K562 (cell line): ENCODE data around the gene B9D2. TPM values are rescaled to one million over a fixed set of nuclear protein-coding genes. Genes with fewer than 3 reads are reported as not detected.
A peak's percentile ranks its signal among the peaks of the same experiment; 100 is the strongest.

Source experiments
- FIP1L1 ChIP-seq: fragments of 200-400 bp; formaldehyde crosslinking; IDR thresholded peaks from 2 replicates; pipeline ENCODE4 v1.6.1; 2018; ENCODE audit warnings: mild to moderate bottlenecking, low read depth, low read length; ENCODE audit not compliant: poor library complexity, severe bottlenecking
- L3MBTL2 ChIP-seq: fragments of 450-650 bp; IDR thresholded peaks from 2 replicates; pipeline ENCODE4 v1.6.1; 2016; ENCODE audit warnings: mild to moderate bottlenecking, moderate library complexity
- RERE ChIP-seq: sonication (generic); formaldehyde crosslinking; IDR thresholded peaks from 2 replicates; pipeline ENCODE4 v1.8.0; 2023; ENCODE audit warnings: missing genetic modification reagents, mild to moderate bottlenecking, borderline replicate concordance
- ZFX ChIP-seq: sonication (generic); formaldehyde crosslinking; IDR thresholded peaks from 2 replicates; pipeline ENCODE4 v1.8.0; 2022; ENCODE audit warnings: mild to moderate bottlenecking, missing genetic modification reagents, moderate library complexity
- polyA plus RNA-seq, 8 experiments: library from polyadenylated mRNA; depleted of rRNA in 4 of 8; stranded (reverse) in 5 of 8; unstranded in 3 of 8; fragments of >200 nt; fragmentation: Nextera tagmentation in 2 of 8; fragmentation: Illumina TruSeq in 1 of 8; extraction: Ambion mirVana in 2 of 8; extraction: Trizol in 1 of 8; gene quantifications; 2 replicates each; pipeline versions ENCODE4 v1.2.1 to v1.2.3, GENCODE V29; 2011 to 2014; ENCODE audit warnings: inconsistent platforms in 1 of 8, missing spikeins in 1 of 8
- total RNA-seq, 7 experiments: library from RNA; depleted of rRNA in 6 of 7; stranded (reverse); fragments of >200 nt in 6 of 7; fragmentation: Illumina TruSeq in 2 of 7; extraction: Trizol in 2 of 7; gene quantifications; 2 replicates each; pipeline versions ENCODE4 v1.2.1 to v1.2.3, GENCODE V29; 2011 to 2021; ENCODE audit warnings: low replicate concordance in 1 of 7
- TF ChIP-seq, protein P1 (sequence below), 2 experiments: fragments of 450-650 bp; formaldehyde crosslinking in 1 of 2; IDR thresholded peaks; 2 replicates each; pipeline versions ENCODE4 v1.4.0 to v1.6.1; 2014 to 2020; ENCODE audit warnings: mild to moderate bottlenecking in 2 of 2, borderline replicate concordance in 1 of 2, low read depth in 1 of 2
- TF ChIP-seq, protein P2 (sequence below), 3 experiments: IDR thresholded peaks in 2 of 3; conservative IDR thresholded peaks in 1 of 3; 2 replicates each; pipeline ENCODE4 v1.5.1; 2011 to 2012; ENCODE audit warnings: low read length in 3 of 3, mild to moderate bottlenecking in 3 of 3, control low read depth in 2 of 3, improper control_type of control experiment in 1 of 3, inconsistent platforms in 1 of 3, low read depth in 1 of 3, mixed read lengths in 1 of 3, moderate library complexity in 1 of 3; ENCODE audit not compliant: insufficient read depth in 2 of 3

Gene B9D2
- total and polyA plus RNA-seq, 9 of the 15 experiments (the other 6 are each of a cell fraction or from before 2014, with no cell fraction given), result 0.83 to 6.9 (median 2.8) TPM

GRCh38 chr19:41352609-41353465 lies 11.1 kb downstream of the B9D2 start (continued):
- TF ChIP-seq, protein P1, sequence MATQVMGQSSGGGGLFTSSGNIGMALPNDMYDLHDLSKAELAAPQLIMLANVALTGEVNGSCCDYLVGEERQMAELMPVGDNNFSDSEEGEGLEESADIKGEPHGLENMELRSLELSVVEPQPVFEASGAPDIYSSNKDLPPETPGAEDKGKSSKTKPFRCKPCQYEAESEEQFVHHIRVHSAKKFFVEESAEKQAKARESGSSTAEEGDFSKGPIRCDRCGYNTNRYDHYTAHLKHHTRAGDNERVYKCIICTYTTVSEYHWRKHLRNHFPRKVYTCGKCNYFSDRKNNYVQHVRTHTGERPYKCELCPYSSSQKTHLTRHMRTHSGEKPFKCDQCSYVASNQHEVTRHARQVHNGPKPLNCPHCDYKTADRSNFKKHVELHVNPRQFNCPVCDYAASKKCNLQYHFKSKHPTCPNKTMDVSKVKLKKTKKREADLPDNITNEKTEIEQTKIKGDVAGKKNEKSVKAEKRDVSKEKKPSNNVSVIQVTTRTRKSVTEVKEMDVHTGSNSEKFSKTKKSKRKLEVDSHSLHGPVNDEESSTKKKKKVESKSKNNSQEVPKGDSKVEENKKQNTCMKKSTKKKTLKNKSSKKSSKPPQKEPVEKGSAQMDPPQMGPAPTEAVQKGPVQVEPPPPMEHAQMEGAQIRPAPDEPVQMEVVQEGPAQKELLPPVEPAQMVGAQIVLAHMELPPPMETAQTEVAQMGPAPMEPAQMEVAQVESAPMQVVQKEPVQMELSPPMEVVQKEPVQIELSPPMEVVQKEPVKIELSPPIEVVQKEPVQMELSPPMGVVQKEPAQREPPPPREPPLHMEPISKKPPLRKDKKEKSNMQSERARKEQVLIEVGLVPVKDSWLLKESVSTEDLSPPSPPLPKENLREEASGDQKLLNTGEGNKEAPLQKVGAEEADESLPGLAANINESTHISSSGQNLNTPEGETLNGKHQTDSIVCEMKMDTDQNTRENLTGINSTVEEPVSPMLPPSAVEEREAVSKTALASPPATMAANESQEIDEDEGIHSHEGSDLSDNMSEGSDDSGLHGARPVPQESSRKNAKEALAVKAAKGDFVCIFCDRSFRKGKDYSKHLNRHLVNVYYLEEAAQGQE (IDR thresholded peaks at IDR 0.05; ENCODE audit: borderline replicate concordance), result no peak; the same call in 1 of the 2 replicates
- TF ChIP-seq, protein P1 (CRISPR knock-in tag; IDR thresholded peaks at IDR 0.05; ENCODE audit: low read depth), result no peak
- TF ChIP-seq, protein P2, sequence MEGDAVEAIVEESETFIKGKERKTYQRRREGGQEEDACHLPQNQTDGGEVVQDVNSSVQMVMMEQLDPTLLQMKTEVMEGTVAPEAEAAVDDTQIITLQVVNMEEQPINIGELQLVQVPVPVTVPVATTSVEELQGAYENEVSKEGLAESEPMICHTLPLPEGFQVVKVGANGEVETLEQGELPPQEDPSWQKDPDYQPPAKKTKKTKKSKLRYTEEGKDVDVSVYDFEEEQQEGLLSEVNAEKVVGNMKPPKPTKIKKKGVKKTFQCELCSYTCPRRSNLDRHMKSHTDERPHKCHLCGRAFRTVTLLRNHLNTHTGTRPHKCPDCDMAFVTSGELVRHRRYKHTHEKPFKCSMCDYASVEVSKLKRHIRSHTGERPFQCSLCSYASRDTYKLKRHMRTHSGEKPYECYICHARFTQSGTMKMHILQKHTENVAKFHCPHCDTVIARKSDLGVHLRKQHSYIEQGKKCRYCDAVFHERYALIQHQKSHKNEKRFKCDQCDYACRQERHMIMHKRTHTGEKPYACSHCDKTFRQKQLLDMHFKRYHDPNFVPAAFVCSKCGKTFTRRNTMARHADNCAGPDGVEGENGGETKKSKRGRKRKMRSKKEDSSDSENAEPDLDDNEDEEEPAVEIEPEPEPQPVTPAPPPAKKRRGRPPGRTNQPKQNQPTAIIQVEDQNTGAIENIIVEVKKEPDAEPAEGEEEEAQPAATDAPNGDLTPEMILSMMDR (IDR thresholded peaks at IDR 0.05 in 2 of 3, conservative IDR thresholded peaks at IDR 0.05 in 1 of 3; ENCODE audit: insufficient read depth in 2 of 3, low read depth in 1 of 3, low read length in 3 of 3), result peak; percentile 66 to 76 (median 70)
- TF ChIP-seq ZFX (CRISPR knock-in tag), result peak; percentile 71
- TF ChIP-seq RERE (CRISPR knock-in tag), result no peak
- peak; percentile 53 for TF ChIP-seq FIP1L1
- TF ChIP-seq L3MBTL2, result peak; percentile 74; the same call in 1 of the 2 replicates
